ENCODE results near the gene ALOX12B. TPM values are rescaled to one million over a fixed set of nuclear protein-coding genes. Genes with fewer than 3 reads are reported as not detected.

ALOX12B gene
- total RNA-seq, 6 experiments from 2014 or later: not detected

DNA sequence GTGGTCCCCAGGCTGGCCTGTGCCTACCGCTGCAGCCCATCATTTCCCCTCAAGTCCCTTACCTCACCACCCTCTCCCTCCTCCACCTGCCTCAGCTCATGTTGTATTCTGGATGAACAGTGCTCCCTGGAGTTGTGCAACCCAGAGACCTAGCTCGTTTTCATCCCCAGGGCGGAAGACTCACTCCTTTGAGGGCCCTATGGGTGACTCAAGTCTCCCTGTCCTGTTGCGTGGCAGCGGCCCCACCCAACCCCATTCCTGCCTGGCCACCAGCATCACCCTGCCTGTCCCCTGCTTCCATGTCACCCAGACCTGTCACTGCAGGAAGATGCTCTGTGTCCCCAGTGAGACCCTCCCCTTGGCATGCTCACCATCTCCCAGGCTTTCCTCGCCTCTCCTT lies 3.3 kb downstream of the ALOX12B start:
- DNase-seq: no peak
- TF ChIP-seq, protein P1, sequence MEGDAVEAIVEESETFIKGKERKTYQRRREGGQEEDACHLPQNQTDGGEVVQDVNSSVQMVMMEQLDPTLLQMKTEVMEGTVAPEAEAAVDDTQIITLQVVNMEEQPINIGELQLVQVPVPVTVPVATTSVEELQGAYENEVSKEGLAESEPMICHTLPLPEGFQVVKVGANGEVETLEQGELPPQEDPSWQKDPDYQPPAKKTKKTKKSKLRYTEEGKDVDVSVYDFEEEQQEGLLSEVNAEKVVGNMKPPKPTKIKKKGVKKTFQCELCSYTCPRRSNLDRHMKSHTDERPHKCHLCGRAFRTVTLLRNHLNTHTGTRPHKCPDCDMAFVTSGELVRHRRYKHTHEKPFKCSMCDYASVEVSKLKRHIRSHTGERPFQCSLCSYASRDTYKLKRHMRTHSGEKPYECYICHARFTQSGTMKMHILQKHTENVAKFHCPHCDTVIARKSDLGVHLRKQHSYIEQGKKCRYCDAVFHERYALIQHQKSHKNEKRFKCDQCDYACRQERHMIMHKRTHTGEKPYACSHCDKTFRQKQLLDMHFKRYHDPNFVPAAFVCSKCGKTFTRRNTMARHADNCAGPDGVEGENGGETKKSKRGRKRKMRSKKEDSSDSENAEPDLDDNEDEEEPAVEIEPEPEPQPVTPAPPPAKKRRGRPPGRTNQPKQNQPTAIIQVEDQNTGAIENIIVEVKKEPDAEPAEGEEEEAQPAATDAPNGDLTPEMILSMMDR (IDR thresholded peaks at IDR 0.05): no peak
- H3K4me1 Mint-ChIP-seq (ENCODE audit: low read depth): peaks cover 5% of the 10 kb centered on the region; the same call in 1 of the 2 replicates
- H3K9me3 Mint-ChIP-seq: no peaks in the 10 kb centered on the region
- H3K36me3 Mint-ChIP-seq (ENCODE audit: low read depth): no peaks in the 10 kb centered on the region
- no peak overlapping the region for H3K27ac Mint-ChIP-seq
- H3K4me3 Mint-ChIP-seq: no peak overlapping the region
- H3K27me3 Mint-ChIP-seq (ENCODE audit: insufficient read depth): peaks cover 50% of the 10 kb centered on the region

GRCh38 chr17:8082292-8082691 lies 5.2 kb downstream of the ALOX12B start:
- Mint-ChIP-seq H3K4me1 (ENCODE audit: low read depth) (peaks cover 5% of the 10 kb centered on the region; the same call in 1 of the 2 replicates), H3K4me3 (no peak overlapping the region), H3K27me3 (ENCODE audit: insufficient read depth) (peaks cover 57% of the 10 kb centered on the region), H3K9me3 (no peaks in the 10 kb centered on the region), H3K27ac (no peak overlapping the region), H3K36me3 (ENCODE audit: low read depth) (no peaks in the 10 kb centered on the region)
- no peak for DNase-seq
- TF ChIP-seq, protein P1 (IDR thresholded peaks at IDR 0.05): no peak

DNA sequence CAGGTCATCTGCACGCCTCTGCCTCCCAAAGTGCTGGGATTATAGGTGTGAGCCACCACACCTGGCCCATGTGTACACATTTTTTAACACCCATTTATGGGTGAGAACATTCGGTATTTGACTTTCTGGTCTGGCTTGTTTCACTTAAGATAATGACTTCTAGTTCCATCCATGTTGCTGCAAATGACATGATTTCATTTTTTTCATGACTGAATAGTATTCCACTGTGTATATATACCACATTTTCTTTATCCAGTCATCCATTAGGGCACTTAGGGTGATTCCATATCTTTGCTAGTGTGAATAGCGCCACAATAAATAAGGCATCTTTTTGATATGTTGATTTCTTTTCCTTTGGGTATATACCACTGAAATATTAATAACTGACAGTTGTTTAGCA lies 5.6 kb downstream of the ALOX12B start:
- peaks cover 5% of the 10 kb centered on the region; the same call in 1 of the 2 replicates for H3K4me1 Mint-ChIP-seq (ENCODE audit: low read depth)
- no peak overlapping the region for H3K27ac Mint-ChIP-seq
- DNase-seq: no peak
- H3K27me3 Mint-ChIP-seq (ENCODE audit: insufficient read depth): peaks cover 56% of the 10 kb centered on the region
- no peak overlapping the region for H3K4me3 Mint-ChIP-seq
- H3K9me3 Mint-ChIP-seq: no peaks in the 10 kb centered on the region
- H3K36me3 Mint-ChIP-seq (ENCODE audit: low read depth): no peaks in the 10 kb centered on the region
- TF ChIP-seq, protein P1 (IDR thresholded peaks at IDR 0.05): no peak

DNA sequence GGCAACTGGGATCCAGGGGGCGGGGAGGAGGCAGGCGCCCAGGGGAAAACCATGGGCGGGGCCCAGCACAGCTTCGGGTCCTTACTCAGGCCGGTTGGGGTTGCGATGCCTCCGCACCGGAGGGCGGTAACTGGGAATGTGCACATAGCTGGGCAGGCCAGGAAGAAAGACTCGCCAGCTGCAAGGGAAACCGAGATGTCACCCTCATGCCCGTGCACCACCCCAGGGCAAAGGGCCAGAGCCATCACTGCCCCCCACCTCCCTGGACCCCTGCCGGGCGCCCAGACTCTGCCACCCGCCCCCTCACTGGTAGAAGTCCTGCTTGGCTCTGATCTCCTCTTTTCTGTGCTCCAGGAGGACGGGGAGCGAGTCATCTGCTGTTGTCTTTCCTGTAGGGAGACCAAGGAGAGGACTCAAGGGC lies 6.7 kb downstream of the ALOX12B start:
- no peak overlapping the region for H3K4me3 Mint-ChIP-seq
- no peak overlapping the region for H3K27ac Mint-ChIP-seq
- peaks cover 59% of the 10 kb centered on the region for H3K27me3 Mint-ChIP-seq (ENCODE audit: insufficient read depth)
- H3K4me1 Mint-ChIP-seq (ENCODE audit: low read depth): peaks cover 5% of the 10 kb centered on the region; the same call in 1 of the 2 replicates
- TF ChIP-seq, protein P1 (IDR thresholded peaks at IDR 0.05): no peak
- DNase-seq: no peak
- H3K36me3 Mint-ChIP-seq (ENCODE audit: low read depth): no peaks in the 10 kb centered on the region
- no peaks in the 10 kb centered on the region for H3K9me3 Mint-ChIP-seq

DNA sequence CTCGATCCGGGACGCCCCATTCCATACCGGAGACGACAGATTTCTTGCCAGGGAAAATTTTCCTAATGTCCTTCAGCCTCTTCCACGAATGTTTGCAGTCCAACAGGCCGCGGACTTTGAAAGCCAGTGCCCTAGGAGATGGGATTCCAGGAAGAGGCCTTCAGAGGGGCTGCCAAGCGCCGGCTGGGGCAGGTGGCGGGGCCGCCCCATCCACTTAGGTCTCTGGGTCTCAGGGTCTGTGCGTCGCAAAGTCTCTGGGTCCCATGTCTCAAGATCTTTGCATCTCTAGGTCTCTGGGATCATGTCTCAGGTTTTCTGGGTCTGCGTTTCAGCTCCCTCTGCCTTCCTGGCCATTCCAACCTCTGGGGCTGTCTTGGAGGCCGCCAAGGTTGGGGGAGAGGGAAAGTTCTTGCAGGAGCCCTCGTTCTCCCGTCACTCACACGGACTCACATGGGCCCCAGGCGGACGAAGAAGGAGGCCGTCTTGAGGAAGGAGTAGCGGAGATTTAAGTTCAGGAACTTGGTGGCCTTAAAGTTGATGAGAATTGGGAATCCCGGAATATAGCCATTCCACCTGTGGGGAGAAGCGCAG lies 7.2 kb downstream of the ALOX12B start:
- H3K4me3 Mint-ChIP-seq: 0 out of 2 replicates have a peak overlapping the region, but pooled peaks have one; percentile 81
- no peaks in the 10 kb centered on the region for H3K36me3 Mint-ChIP-seq (ENCODE audit: low read depth)
- no peaks in the 10 kb centered on the region for H3K9me3 Mint-ChIP-seq
- H3K27ac Mint-ChIP-seq: no peak overlapping the region
- H3K4me1 Mint-ChIP-seq (ENCODE audit: low read depth): peaks cover 5% of the 10 kb centered on the region; the same call in 1 of the 2 replicates
- TF ChIP-seq, protein P1 (IDR thresholded peaks at IDR 0.05): peak; percentile 58; the same call in 1 of the 2 replicates
- no peak for DNase-seq
- peaks cover 60% of the 10 kb centered on the region for H3K27me3 Mint-ChIP-seq (ENCODE audit: insufficient read depth)
